Cardiac fibroblast (primary cell): ENCODE data around the gene SERPINA5.

Experiments
- DNase-seq, 2 donors: peaks; one replicate each; pipeline versions ENCODE4 v3.0.0 to v3.0.0-alpha.2; 2010; ENCODE audit warnings: low read depth in 2 of 2
- H3K4me3 ChIP-seq, 2 donors: replicated peaks in 1 of 2; 1 replicate in 1 of 2; 2 replicates in 1 of 2; pipeline ENCODE4 v1.5.1; 2011; ENCODE audit warnings: low read depth in 2 of 2, low read length in 2 of 2, mild to moderate bottlenecking in 2 of 2, moderate library complexity in 1 of 2
- TF ChIP-seq, protein P1 (sequence below): IDR thresholded peaks from one replicate; pipeline ENCODE4 v1.5.1; 2011; ENCODE audit warnings: low read depth, mild to moderate bottlenecking, low read length, inconsistent platforms

SERPINA5 gene

GRCh38 chr14:94622653-94623421 lies 41.6 kb downstream of the SERPINA5 start:
- no peak overlapping the region for H3K4me3 ChIP-seq
- no peak for DNase-seq
- TF ChIP-seq, protein P1, sequence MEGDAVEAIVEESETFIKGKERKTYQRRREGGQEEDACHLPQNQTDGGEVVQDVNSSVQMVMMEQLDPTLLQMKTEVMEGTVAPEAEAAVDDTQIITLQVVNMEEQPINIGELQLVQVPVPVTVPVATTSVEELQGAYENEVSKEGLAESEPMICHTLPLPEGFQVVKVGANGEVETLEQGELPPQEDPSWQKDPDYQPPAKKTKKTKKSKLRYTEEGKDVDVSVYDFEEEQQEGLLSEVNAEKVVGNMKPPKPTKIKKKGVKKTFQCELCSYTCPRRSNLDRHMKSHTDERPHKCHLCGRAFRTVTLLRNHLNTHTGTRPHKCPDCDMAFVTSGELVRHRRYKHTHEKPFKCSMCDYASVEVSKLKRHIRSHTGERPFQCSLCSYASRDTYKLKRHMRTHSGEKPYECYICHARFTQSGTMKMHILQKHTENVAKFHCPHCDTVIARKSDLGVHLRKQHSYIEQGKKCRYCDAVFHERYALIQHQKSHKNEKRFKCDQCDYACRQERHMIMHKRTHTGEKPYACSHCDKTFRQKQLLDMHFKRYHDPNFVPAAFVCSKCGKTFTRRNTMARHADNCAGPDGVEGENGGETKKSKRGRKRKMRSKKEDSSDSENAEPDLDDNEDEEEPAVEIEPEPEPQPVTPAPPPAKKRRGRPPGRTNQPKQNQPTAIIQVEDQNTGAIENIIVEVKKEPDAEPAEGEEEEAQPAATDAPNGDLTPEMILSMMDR, result no peak

DNA sequence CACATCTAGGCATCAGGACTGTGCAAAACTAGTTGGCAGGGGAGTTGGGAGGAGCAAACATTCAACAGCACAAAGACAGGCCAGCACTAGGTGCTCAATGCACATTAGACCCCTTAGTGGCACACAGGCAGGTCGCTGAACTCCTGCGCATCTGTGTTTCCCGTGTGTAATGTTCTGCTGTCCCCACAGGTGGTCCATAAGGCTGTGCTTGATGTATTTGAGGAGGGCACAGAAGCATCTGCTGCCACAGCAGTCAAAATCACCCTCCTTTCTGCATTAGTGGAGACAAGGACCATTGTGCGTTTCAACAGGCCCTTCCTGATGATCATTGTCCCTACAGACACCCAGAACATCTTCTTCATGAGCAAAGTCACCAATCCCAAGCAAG lies 42.2 kb downstream of the SERPINA5 start:
- DNase-seq, result no peak
- TF ChIP-seq, protein P1, result no peak
- H3K4me3 ChIP-seq, result no peak overlapping the region

DNA sequence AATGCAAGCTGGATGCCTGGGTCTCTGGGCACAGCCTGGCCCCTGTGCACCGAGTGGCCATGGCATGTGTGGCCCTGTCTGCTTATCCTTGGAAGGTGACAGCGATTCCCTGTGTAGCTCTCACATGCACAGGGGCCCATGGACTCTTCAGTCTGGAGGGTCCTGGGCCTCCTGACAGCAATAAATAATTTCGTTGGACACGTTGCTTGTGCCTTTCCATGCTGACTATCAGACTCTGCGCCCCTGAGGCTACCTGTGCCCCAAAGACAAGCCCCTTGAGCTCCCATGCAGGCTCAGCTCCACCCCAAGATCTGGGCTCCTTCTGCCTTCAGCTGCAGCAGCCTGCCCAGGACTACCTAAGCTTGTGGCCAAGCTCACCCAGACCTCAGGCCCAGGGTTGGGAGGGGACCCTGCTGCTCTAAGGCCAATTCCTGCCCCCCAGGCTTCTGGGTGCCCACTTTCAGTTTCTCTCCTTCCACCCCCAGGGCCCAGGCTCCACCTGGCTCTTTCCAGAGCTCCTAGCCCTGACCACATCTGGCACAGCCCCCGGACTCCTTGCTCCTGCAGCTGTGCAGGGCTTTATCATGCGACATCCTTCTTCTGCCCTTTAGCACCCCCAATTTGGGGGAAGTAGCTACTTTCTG lies 42.8 kb downstream of the SERPINA5 start:
- no peak for DNase-seq
- no peak overlapping the region for H3K4me3 ChIP-seq
- TF ChIP-seq, protein P1, result no peak

- DNase-seq, result no peak
- H3K4me3 ChIP-seq, result no peak overlapping the region
- TF ChIP-seq, protein P1, result no peak
These were observed 43.5 kb downstream of the SERPINA5 start for GRCh38 chr14:94624537-94625352.

DNA sequence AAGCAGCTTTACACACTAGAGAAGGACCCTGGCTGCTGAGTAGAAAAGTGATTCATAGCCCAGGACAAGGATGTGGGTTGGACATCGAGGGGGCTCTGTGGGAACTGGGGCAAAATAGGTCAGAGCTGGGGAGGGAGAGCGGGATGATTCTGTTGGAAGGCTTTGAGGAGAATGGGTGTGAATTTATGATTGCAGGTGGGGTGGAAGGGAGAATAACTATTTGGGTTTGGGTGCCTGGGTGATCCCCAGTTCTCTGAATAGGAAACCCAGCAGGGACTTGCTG lies 44.1 kb downstream of the SERPINA5 start:
- DNase-seq, result no peak
- no peak overlapping the region for H3K4me3 ChIP-seq
- TF ChIP-seq, protein P1, result no peak

GRCh38 chr14:94628578-94628977 lies 47.4 kb downstream of the SERPINA5 start:
- no peak overlapping the region for H3K4me3 ChIP-seq
- TF ChIP-seq, protein P1, result no peak
- DNase-seq, result no peak
